GM12865 (cell line): ENCODE data around the gene CTNNB1.

Source experiments
- DNase-seq: peaks from one replicate; pipeline ENCODE4 v3.0.0; 2010; ENCODE audit warnings: low read depth
- H3K4me3 ChIP-seq: 2 replicates; pipeline ENCODE4 v1.5.1; 2011; ENCODE audit warnings: mild to moderate bottlenecking, low read depth, low read length, control low read depth
- TF ChIP-seq, protein P1 (sequence below): IDR thresholded peaks from 2 replicates; pipeline ENCODE4 v1.5.1; 2011; ENCODE audit warnings: low read length, control low read depth, low read depth, inconsistent platforms; ENCODE audit not compliant: insufficient read depth; ENCODE audit errors: missing control alignments

CTNNB1 gene

GRCh38 chr3:41178576-41178975 is 20.7 kb upstream of the CTNNB1 start:
- DNase-seq: no peak
- H3K4me3 ChIP-seq: no peak overlapping the region
- TF ChIP-seq, protein P1, sequence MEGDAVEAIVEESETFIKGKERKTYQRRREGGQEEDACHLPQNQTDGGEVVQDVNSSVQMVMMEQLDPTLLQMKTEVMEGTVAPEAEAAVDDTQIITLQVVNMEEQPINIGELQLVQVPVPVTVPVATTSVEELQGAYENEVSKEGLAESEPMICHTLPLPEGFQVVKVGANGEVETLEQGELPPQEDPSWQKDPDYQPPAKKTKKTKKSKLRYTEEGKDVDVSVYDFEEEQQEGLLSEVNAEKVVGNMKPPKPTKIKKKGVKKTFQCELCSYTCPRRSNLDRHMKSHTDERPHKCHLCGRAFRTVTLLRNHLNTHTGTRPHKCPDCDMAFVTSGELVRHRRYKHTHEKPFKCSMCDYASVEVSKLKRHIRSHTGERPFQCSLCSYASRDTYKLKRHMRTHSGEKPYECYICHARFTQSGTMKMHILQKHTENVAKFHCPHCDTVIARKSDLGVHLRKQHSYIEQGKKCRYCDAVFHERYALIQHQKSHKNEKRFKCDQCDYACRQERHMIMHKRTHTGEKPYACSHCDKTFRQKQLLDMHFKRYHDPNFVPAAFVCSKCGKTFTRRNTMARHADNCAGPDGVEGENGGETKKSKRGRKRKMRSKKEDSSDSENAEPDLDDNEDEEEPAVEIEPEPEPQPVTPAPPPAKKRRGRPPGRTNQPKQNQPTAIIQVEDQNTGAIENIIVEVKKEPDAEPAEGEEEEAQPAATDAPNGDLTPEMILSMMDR: no peak

GRCh38 chr3:41180396-41180795 is 18.9 kb upstream of the CTNNB1 start:
- TF ChIP-seq, protein P1: no peak
- H3K4me3 ChIP-seq: no peak overlapping the region
- DNase-seq: no peak

GRCh38 chr3:41182504-41183059 is 16.7 kb upstream of the CTNNB1 start:
- DNase-seq: no peak
- TF ChIP-seq, protein P1: no peak
- H3K4me3 ChIP-seq: no peak overlapping the region

GRCh38 chr3:41184394-41184793 is 14.9 kb upstream of the CTNNB1 start:
- DNase-seq: no peak
- TF ChIP-seq, protein P1: no peak
- no peak overlapping the region for H3K4me3 ChIP-seq

DNA sequence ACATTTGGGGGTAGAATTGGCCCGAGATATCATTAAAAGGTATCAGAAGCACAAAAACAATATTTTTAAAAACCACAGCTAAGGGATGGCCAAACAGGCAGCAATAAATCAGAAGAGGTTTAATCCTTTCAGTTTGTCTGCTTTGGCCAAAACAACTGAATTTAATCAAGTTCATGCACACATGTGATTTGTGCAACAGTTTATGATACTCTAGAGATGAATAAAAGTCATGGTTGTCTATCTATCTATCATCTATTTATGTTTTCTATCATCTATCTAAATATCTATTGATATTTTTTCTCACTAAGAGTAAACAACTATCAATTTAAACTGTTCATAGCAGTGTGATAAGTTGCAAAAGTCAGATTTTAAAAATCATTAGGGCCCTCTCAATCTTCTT is 13.0 kb upstream of the CTNNB1 start:
- DNase-seq: no peak
- TF ChIP-seq, protein P1: no peak
- H3K4me3 ChIP-seq: no peak overlapping the region

- no peak overlapping the region for H3K4me3 ChIP-seq
- TF ChIP-seq, protein P1: no peak
- no peak for DNase-seq
Observed at GRCh38 chr3:41188306-41188705, 11.0 kb upstream of the CTNNB1 start.

DNA sequence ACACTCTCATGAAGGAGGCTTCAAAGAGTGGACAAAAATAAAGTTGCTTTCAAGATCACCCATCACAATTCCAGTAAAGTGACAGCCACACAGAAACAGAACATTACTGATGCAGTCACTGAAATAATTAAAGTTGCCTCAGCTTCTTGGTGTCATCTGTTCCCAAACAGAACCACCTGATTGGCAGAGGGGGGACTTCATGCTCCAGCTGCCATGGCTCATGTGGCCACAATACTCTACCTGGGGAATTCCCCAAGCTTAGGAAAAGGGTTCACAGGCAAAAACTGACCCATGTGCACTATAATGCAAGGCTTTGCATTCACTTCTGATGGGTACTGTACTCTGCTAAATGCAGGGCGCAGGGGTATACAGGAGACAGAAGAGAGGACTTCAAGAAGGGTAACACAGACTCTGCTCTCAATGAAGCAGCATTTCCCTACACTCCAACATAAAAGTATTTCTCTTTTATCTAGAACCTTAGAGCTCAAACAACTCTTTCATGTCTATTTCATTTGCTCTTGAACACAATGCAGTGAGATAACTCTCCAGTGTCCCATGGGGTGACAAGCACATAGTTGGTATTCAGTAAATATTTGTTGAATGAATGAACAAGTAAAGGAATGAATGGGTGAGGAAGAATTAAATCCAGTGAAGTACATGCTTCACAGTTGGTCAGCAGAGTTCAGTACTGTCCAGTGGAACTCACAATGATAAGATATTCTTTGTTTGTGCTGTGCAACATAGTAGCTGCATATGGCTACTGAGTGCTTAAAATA is 8.6 kb upstream of the CTNNB1 start:
- peak; percentile 50 for DNase-seq
- TF ChIP-seq, protein P1: no peak
- H3K4me3 ChIP-seq: no peak overlapping the region
